OCI-LY3 (cell line): ENCODE results near the gene ELL2.

ENCODE experiments used
- H2AFZ ChIP-seq: fragments of 200-600, 300-600 bp; shearing (Covaris generic); 2 replicates; pipeline ENCODE4 v1.6.0; 2014; ENCODE audit warnings: antibody characterized with exemption, low read depth, low read length
- H3K27ac ChIP-seq: fragments of 200-600, 300-600 bp; sonication (generic); 2 replicates; pipeline ENCODE4 v1.5.1; 2014; ENCODE audit warnings: mild to moderate bottlenecking, low read length, moderate library complexity, mixed read lengths
- H3K27me3 ChIP-seq: fragments of 200-600, 300-600 bp; sonication (generic); 2 replicates; pipeline ENCODE4 v1.6.1; 2014; ENCODE audit warnings: low read depth, low read length, mixed read lengths
- H3K36me3 ChIP-seq: fragments of 200-600, 300-600 bp; sonication (generic); replicated peaks from 2 replicates; pipeline ENCODE3; 2014; ENCODE audit warnings: low read depth, low read length, mixed read lengths
- H3K4me1 ChIP-seq: fragments of 300-600, 200-600 bp; sonication (generic); 2 replicates; pipeline ENCODE4 v1.6.1; 2014; ENCODE audit warnings: low read length, mixed read lengths
- H3K4me2 ChIP-seq: fragments of 200-600, 300-600 bp; sonication (generic); 2 replicates; pipeline ENCODE4 v1.6.1; 2014; ENCODE audit warnings: low read length, mixed read lengths
- H3K4me3 ChIP-seq: fragments of 300-600, 200-600 bp; sonication (generic); 2 replicates; pipeline ENCODE4 v1.5.1; 2014; ENCODE audit warnings: antibody characterized with exemption, mild to moderate bottlenecking, low read length, moderate library complexity
- H3K79me2 ChIP-seq: fragments of 300-600, 200-600 bp; shearing (Covaris generic); 2 replicates; pipeline ENCODE4 v1.6.1; 2014; ENCODE audit warnings: mild to moderate bottlenecking, low read length, mixed read lengths
- H3K9ac ChIP-seq: fragments of 300-600, 200-600 bp; shearing (Covaris generic); 2 replicates; pipeline ENCODE4 v1.6.0; 2014; ENCODE audit warnings: mild to moderate bottlenecking, low read length, moderate library complexity
- H3K9me3 ChIP-seq: fragments of 200-600, 300-600 bp; shearing (Covaris generic); 2 replicates; pipeline ENCODE4 v1.6.1; 2014; ENCODE audit warnings: low read length, mixed read lengths; ENCODE audit not compliant: insufficient read depth
- H4K20me1 ChIP-seq: fragments of 200-600, 300-600 bp; sonication (generic); 2 replicates; pipeline ENCODE4 v1.6.1; 2016; ENCODE audit warnings: low read length, mixed read lengths; ENCODE audit not compliant: insufficient read depth
- EZH2phosphoT487 ChIP-seq: fragments of 200-600 bp; shearing (Covaris generic); IDR thresholded peaks from 2 replicates; pipeline ENCODE4 v1.6.1; 2018; ENCODE audit warnings: antibody characterized with exemption, mixed run types, low read depth
- TF ChIP-seq, protein P1 (sequence below): fragments of 200-600, 300-600 bp; sonication (generic); IDR thresholded peaks from 2 replicates; pipeline ENCODE4 v1.5.1; 2014; ENCODE audit warnings: antibody characterized with exemption, low read length, low read depth

The ELL2 gene

DNA sequence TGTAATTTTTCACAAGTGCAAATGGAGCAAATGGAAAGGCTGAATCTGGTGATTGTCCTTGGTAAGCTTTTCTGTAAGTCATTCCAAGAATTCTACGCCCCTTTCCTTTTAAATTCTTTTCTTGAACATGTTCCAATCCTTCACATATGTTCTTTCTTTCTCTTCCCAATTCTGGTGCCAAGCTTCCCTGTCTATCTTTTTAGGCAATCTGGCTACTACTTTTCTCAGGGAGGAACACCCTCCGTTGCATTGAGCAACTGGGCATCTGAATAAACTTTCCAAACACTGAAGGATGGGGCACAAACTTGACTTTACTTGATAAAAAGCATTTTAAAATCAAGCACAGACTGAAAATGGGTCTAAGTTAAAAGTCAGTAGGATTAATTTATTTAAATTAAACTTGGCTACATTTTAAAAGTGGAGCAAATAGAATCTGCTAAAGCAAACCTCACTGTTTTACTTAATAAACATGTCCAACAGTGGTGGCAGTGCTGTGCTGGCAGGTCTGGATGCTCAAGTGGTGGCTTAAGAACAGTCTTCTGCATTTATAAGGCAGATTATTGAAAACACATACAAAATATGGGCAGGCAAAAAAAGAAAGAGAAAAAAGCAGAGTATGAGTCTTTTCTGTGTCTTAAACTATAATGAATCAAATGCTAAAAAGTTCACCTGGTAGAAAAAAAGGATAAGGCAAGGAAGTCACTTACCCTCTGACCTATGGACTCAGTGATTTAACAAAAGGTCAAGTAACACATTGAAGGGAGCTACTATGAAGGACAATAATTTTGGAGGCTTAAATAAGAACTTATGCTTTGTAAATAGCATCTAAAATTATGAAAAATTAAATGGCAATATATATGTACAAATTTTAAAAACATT is 5.4 kb downstream of the ELL2 start:
- Histone ChIP-seq H3K4me2 (no peak overlapping the region), H3K36me3 (peaks cover 4% of the 10 kb centered on the region), H3K4me1 (peaks cover 25% of the 10 kb centered on the region), H2AFZ (no peak overlapping the region), H3K27ac (no peak overlapping the region), H3K79me2 (peaks cover 93% of the 10 kb centered on the region), H4K20me1 (peaks cover 28% of the 10 kb centered on the region), H3K4me3 (no peak overlapping the region), H3K27me3 (no peaks in the 10 kb centered on the region), H3K9me3 (no peaks in the 10 kb centered on the region), H3K9ac (no peak overlapping the region)
- TF ChIP-seq EZH2phosphoT487 = no peak
- TF ChIP-seq, protein P1, sequence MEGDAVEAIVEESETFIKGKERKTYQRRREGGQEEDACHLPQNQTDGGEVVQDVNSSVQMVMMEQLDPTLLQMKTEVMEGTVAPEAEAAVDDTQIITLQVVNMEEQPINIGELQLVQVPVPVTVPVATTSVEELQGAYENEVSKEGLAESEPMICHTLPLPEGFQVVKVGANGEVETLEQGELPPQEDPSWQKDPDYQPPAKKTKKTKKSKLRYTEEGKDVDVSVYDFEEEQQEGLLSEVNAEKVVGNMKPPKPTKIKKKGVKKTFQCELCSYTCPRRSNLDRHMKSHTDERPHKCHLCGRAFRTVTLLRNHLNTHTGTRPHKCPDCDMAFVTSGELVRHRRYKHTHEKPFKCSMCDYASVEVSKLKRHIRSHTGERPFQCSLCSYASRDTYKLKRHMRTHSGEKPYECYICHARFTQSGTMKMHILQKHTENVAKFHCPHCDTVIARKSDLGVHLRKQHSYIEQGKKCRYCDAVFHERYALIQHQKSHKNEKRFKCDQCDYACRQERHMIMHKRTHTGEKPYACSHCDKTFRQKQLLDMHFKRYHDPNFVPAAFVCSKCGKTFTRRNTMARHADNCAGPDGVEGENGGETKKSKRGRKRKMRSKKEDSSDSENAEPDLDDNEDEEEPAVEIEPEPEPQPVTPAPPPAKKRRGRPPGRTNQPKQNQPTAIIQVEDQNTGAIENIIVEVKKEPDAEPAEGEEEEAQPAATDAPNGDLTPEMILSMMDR = no peak

DNA sequence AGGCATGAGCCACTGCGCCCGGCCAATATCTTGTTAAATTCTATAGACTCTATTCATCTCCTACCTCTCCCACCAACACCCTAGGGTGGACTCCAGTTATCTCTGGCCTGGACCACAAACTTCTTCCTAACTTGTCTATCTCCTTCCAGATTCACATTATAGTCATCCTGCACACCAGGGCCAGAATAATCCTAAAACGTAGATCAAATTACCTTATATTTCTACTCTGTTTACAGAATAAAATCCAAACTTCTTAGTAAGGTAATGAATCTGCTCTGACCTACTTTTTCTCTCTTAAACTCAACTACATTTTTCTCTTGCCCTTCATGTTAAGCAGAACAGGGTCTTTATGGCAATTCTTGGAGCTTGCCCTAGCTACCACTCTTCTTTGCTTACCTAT is 6.9 kb downstream of the ELL2 start:
- H3K4me1 ChIP-seq = peaks cover 32% of the 10 kb centered on the region
- TF ChIP-seq, protein P1 = no peak
- no peak for TF ChIP-seq EZH2phosphoT487
- peaks cover 27% of the 10 kb centered on the region for H4K20me1 ChIP-seq
- H3K9ac ChIP-seq = no peak overlapping the region
- no peak overlapping the region for H3K27ac ChIP-seq
- peaks cover 4% of the 10 kb centered on the region for H3K36me3 ChIP-seq
- H3K9me3 ChIP-seq = no peaks in the 10 kb centered on the region
- no peak overlapping the region for H3K4me3 ChIP-seq
- no peak overlapping the region for H2AFZ ChIP-seq
- peaks cover 90% of the 10 kb centered on the region for H3K79me2 ChIP-seq
- no peaks in the 10 kb centered on the region for H3K27me3 ChIP-seq
- H3K4me2 ChIP-seq = no peak overlapping the region

DNA sequence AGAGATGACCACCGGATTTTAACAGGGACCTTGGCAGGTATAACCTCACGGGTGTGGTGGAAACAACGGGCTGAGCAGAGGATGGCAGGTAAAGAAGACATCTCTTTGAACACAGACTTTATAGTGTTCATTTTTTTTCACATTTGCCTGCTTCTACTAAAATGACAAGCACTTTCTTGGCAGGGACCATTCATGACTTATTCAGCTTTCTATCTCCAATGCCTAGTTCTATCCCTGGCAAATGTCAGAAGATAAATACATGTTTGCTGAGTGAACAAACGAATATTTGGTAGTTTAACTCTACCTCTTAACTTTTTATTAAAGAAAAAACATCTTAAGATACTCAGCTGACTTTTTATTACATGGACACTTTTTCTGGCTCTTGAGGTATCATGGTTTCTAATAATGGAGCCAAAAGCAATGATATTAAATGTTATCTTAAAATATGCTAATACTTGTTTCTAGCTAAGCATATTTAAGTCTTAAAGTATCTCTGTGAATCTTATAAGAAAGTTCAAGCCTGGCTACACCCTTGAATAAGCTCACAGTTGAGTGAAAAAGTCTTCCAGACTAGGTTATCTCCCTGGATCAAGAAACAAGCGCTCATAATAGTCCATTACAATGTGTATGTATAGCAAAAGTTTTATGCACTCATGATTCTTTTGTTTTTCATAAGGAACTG is 8.5 kb downstream of the ELL2 start:
- Histone ChIP-seq H3K27me3 (no peaks in the 10 kb centered on the region), H4K20me1 (peaks cover 15% of the 10 kb centered on the region; the same call in 1 of the 2 replicates), H3K9ac (no peak overlapping the region), H3K27ac (no peak overlapping the region), H2AFZ (no peak overlapping the region), H3K36me3 (peaks cover 4% of the 10 kb centered on the region), H3K9me3 (no peaks in the 10 kb centered on the region), H3K4me1 (peaks cover 19% of the 10 kb centered on the region), H3K4me2 (no peak overlapping the region), H3K4me3 (no peak overlapping the region), H3K79me2 (peaks cover 90% of the 10 kb centered on the region)
- no peak for TF ChIP-seq EZH2phosphoT487
- TF ChIP-seq, protein P1 = no peak

DNA sequence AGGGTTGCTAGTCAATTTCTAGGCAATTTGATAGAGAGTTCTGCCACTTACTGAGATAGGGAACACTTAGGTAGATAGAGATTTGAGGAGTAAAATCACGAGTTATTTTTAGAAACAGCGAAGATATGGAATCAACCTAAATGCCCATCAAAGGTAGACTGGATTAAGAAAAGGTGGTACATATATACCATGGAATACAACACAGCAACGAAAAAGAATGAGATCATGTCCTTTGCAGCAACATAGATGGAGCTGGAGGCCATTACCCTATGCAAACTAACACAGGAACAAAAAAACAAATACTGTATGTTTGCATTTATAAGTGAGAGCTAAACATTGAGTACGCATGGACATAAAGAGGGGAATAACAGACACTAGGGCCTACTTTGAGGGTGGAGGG is 9.7 kb downstream of the ELL2 start:
- no peak overlapping the region for H3K9ac ChIP-seq
- H3K4me3 ChIP-seq = no peak overlapping the region
- peaks cover 11% of the 10 kb centered on the region for H3K4me1 ChIP-seq
- peaks cover 4% of the 10 kb centered on the region for H3K36me3 ChIP-seq
- H2AFZ ChIP-seq = no peak overlapping the region
- no peak overlapping the region for H3K27ac ChIP-seq
- H3K9me3 ChIP-seq = no peaks in the 10 kb centered on the region
- H4K20me1 ChIP-seq = peaks cover 9% of the 10 kb centered on the region; the same call in 1 of the 2 replicates
- no peak overlapping the region for H3K4me2 ChIP-seq
- no peaks in the 10 kb centered on the region for H3K27me3 ChIP-seq
- peaks cover 89% of the 10 kb centered on the region for H3K79me2 ChIP-seq
- no peak for TF ChIP-seq EZH2phosphoT487
- TF ChIP-seq, protein P1 = no peak
